ENCODE results near the gene NRXN3. TPM values are rescaled to one million over a fixed set of nuclear protein-coding genes. Genes with fewer than 3 reads are reported as not detected.

Gene NRXN3
- polyA plus RNA-seq, 1 of the 3 experiments (the other 2 are of a cell fraction): 1.6 TPM

GRCh38 chr14:79050787-79051727, 880.9 kb downstream of the NRXN3 start:
- Histone ChIP-seq H3K9ac (no peak overlapping the region), H3K4me1 (ENCODE audit: control insufficient read depth in 1 of 2, insufficient read depth in 2 of 2, low read depth in 1 of 2, low read length in 1 of 2) (no peaks in the 10 kb centered on the region; a peak in 1 of 4 replicates), H3K4me3 (ENCODE audit: low read depth in 2 of 2, low read length in 1 of 2) (no peak overlapping the region), H4K20me1 (ENCODE audit: insufficient read depth) (no peaks in the 10 kb centered on the region), H3K79me2 (ENCODE audit: insufficient read depth) (no peaks in the 10 kb centered on the region), H3K36me3 (replicated peaks in 1 of 2; ENCODE audit: control insufficient read depth in 1 of 2, insufficient read depth in 2 of 2, low read length in 1 of 2) (no peaks in the 10 kb centered on the region), H2AFZ (ENCODE audit: low read depth) (0 out of 2 replicates have a peak overlapping the region, but pooled peaks have one; percentile 10), H3K9me3 (no peaks in the 10 kb centered on the region), H3K27me3 (ENCODE audit: insufficient read depth) (no peaks in the 10 kb centered on the region), H3K27ac (ENCODE audit: low read depth in 2 of 2, low read length in 1 of 2) (no peak overlapping the region), H3K4me2 (no peak overlapping the region), H3K9me2 (no peaks in the 10 kb centered on the region), H3F3A (replicated peaks; ENCODE audit: insufficient read depth) (no peaks in the 10 kb centered on the region)
- TF ChIP-seq RAD21 (IDR thresholded peaks at IDR 0.05; ENCODE audit: low read length): no peak
- TF ChIP-seq RFX5 (IDR thresholded peaks at IDR 0.05; ENCODE audit: low read length): no peak
- no peak for TF ChIP-seq TAF1 (IDR thresholded peaks at IDR 0.05; ENCODE audit: borderline replicate concordance, low read depth, low read length)
- no peak for TF ChIP-seq ELF1 (IDR thresholded peaks at IDR 0.05)
- no peak for TF ChIP-seq EZH2phosphoT487 (IDR thresholded peaks at IDR 0.05; ENCODE audit: borderline replicate concordance, low read depth)
- TF ChIP-seq NFIC (IDR thresholded peaks at IDR 0.05; ENCODE audit: borderline replicate concordance): no peak
- TF ChIP-seq SMC3 (IDR thresholded peaks at IDR 0.05; ENCODE audit: low read depth, low read length): no peak
- TF ChIP-seq FOXM1 (IDR thresholded peaks at IDR 0.05; ENCODE audit: low read depth): no peak
- no peak for TF ChIP-seq POLR2AphosphoS5 (IDR thresholded peaks at IDR 0.05; ENCODE audit: low read depth, low read length)
- no peak for TF ChIP-seq IRF3 (IDR thresholded peaks at IDR 0.05; ENCODE audit: low read depth, low read length)
- no peak for TF ChIP-seq REST (IDR thresholded peaks at IDR 0.05; ENCODE audit: low read depth, low read length)
- no peak for TF ChIP-seq ZBTB33 (IDR thresholded peaks at IDR 0.05; ENCODE audit: borderline replicate concordance, low read depth)
- no peak for TF ChIP-seq SIN3A (IDR thresholded peaks at IDR 0.05; ENCODE audit: borderline replicate concordance, low read depth, low read length)
- no peak for TF ChIP-seq GABPA (IDR thresholded peaks at IDR 0.05; ENCODE audit: low read depth)
- no peak for DNase-seq
- 48% methylated on average over 6 of the region's 6 CpGs for WGBS (ENCODE audit: low lambda C conversion rate)
- POLR2A ChIA-PET: no interaction called here
- CTCF ChIA-PET: no interaction called here

All from SK-N-SH (cell line).